Sigmoid colon (tissue), 4 donors: ENCODE data around the gene NOTUM.

Experiments used
- POLR2A ChIP-seq, 2 donors: fragments of 450-650 bp; IDR thresholded peaks; one replicate each; pipeline ENCODE4 v1.6.1; 2016; ENCODE audit warnings: antibody characterized with exemption in 2 of 2, mild to moderate bottlenecking in 2 of 2, moderate library complexity in 2 of 2
- POLR2AphosphoS5 ChIP-seq, 4 donors: sonication (generic); formaldehyde crosslinking; IDR thresholded peaks; one replicate each; pipeline ENCODE4 v1.6.1; 2017; ENCODE audit warnings: antibody characterized with exemption in 4 of 4
- TF ChIP-seq, protein P1 (sequence below), 4 experiments: fragments of 450-650 bp in 3 of 4; fragments of 200-600 bp in 1 of 4; IDR thresholded peaks; one replicate each; pipeline ENCODE4 v1.5.1; 2016 to 2019; ENCODE audit warnings: antibody characterized with exemption in 4 of 4, mild to moderate bottlenecking in 3 of 4, moderate library complexity in 2 of 4

DNA sequence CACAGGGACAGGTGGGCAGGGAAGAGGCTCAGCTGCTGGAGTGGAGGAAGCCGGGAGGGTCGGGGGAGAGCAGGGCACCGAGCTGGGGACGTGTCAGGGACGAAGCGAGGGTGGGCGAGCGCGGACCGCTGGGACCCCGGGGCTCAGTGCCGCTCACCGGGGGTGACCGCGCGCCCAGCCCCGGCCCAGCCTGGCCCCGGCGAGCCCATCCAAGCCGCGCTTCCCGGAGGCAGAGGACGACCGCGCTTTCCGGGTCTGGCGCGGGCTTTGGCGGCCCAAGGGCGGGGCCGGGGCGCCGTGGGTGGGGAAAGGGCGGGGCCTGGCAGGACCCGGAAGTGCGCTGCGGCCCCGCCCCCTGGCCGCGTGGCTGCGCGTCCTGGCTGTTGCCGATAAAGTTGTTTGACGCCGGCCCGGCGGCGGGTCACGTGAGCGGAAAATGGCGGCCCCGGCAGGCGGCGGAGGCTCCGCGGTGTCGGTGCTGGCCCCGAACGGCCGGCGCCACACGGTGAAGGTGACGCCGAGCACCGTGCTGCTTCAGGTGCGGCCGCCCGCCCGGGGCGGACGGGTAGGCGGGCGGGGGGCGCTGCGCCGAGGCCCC, 16.3 kb upstream of the NOTUM start, which contains the start of gene ASPSCR1:
- TF ChIP-seq, protein P1, sequence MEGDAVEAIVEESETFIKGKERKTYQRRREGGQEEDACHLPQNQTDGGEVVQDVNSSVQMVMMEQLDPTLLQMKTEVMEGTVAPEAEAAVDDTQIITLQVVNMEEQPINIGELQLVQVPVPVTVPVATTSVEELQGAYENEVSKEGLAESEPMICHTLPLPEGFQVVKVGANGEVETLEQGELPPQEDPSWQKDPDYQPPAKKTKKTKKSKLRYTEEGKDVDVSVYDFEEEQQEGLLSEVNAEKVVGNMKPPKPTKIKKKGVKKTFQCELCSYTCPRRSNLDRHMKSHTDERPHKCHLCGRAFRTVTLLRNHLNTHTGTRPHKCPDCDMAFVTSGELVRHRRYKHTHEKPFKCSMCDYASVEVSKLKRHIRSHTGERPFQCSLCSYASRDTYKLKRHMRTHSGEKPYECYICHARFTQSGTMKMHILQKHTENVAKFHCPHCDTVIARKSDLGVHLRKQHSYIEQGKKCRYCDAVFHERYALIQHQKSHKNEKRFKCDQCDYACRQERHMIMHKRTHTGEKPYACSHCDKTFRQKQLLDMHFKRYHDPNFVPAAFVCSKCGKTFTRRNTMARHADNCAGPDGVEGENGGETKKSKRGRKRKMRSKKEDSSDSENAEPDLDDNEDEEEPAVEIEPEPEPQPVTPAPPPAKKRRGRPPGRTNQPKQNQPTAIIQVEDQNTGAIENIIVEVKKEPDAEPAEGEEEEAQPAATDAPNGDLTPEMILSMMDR (IDR thresholded peaks at IDR 0.05), result no peak
- TF ChIP-seq POLR2AphosphoS5 (IDR thresholded peaks at IDR 0.05), result peak; percentile 78 to 86 (median 82)
- peak in 1 of 2 donors; percentile 23 for TF ChIP-seq POLR2A (IDR thresholded peaks at IDR 0.05)
